HL-60/S4 treated with phorbol 12-myristate 13-acetate at 8.2 ng/mL for 4 days and 3 days (cell line): Measurements from ENCODE around the gene SLC1A3.

Experiments
- in situ Hi-C: fragments of 300-500 bp; cut with MboI; formaldehyde crosslinking; loops from 2 replicates; pipeline ENCODE4 v1.15.0; 2022; ENCODE audit warnings: low sequenced_read_pairs

SLC1A3 gene

DNA sequence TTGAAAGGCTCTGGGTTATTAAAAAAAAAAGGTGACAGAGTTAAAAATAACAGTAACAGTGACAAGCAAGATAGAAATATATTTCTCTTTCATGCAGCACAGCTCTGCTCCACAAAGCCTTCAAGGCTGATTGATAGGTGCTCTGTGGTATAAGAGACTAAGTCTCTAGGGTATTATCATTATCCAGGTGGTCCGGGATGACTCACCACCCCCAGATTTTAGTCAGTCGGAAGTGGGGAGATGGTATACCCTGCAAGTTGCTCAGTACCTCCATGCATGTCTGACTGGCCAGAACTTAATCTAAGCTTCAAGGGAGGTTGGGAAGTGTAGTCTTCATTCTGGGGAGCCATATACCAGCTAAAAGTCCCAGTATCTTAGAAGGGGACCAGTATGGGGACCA lies 76.1 kb downstream of the SLC1A3 start:
- in situ Hi-C loops = no loop called here

GRCh38 chr5:36683821-36684434 lies 77.5 kb downstream of the SLC1A3 start:
- in situ Hi-C loops = no loop called here

GRCh38 chr5:36685631-36686288 lies 79.4 kb downstream of the SLC1A3 start:
- in situ Hi-C loops = no loop called here

DNA sequence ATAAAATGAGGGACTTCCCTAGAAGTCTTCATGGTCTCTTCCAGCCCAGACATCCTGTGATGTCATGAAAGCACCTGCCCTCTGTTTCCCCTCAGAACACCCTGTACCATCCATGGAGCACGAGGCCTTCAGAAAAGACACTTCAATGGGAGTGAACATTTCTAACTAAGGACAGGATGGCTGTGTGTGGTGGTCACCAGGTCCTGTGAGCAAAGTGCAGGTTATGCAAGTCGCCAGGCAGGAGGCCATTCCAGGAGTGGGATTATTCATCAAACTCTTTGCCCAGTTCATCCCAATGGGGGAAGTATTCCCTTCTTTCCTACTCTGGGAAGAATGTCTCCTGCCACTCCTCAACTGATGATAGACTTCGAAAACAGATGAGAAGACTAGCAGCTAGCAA lies 80.5 kb downstream of the SLC1A3 start:
- in situ Hi-C loops = no loop called here

DNA sequence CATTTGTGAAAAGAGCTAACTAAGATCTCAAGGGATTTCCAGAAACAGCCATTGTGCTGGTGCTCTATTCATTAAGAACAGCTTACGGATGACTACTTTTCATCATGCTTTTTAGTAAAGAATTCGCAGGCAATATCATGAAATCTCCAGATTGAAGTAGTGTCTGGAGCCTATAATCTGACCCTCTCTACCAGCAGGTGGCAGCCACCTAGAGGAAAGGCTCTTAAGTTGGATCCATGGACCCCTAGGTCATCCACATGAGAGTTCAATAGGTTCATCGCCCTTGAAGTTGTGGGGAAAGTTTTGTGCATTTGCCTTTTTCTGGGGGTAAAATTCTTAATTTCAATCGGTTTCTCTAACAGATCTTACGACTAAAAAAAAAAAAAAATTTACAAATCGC lies 82.3 kb downstream of the SLC1A3 start:
- in situ Hi-C loops = no loop called here

GRCh38 chr5:36689225-36689624 lies 82.8 kb downstream of the SLC1A3 start:
- in situ Hi-C loops = no loop called here

DNA sequence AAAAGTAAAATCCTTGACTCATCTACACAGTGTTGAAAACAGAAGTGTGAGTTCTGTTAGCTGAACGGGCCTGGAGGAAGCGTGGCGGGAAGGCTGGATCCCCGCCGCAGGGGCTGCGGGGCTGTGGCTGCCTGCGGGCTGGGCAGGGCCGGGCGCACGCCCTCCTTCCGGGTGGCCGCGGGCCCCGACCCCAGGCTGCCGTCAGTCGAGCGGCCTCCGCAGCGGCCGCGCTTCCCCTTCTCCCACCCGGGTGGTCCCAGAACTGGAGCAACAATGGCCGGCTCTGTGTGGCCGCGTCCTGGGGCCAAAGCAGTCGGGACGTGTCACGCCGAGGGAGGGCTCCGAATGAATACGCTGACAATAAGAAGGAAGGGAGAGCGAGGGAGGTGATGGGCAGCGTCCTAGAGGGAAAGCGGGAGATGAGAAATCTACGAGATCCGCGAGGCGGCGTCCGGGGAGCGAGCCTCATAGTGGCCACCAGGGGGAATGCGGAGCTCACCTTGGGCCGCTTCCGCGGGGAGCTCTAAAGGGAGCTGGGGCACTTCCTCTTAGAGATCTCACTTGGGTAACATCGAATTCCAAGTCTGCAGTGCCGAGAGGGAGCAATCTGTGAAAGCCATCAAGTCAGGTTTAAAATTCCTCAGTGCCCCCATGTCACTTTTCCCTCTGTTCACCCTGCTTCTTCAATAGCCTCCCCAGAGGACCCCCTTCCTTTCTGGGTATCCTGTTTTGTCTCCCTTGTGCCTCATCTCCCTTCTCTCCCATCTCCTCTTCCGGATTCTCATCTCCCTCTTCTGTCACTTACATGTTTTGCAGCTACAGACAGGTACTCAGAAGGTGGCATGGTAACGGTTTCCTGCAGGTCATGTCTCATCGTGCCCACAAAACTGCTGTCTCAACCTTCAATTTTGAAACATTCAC lies 83.9 kb downstream of the SLC1A3 start:
- in situ Hi-C loops = loop anchor here (10.0 kb wide), 1 partner anchor 276 kb away; no protein-coding TSS in a partner anchor

- in situ Hi-C loops = loop anchor here (10.0 kb wide), 1 partner anchor 276 kb away; no protein-coding TSS in a partner anchor
These were observed 84.8 kb downstream of the SLC1A3 start for GRCh38 chr5:36691226-36691625.

- in situ Hi-C loops = loop anchor here (10.0 kb wide), 1 partner anchor 277 kb away; no protein-coding TSS in a partner anchor
These were observed 85.4 kb downstream of the SLC1A3 start for GRCh38 chr5:36691696-36692371.

GRCh38 chr5:36692791-36693763 lies 86.7 kb downstream of the SLC1A3 start:
- in situ Hi-C loops = loop anchor here (10.0 kb wide), 1 partner anchor 278 kb away; no protein-coding TSS in a partner anchor

DNA sequence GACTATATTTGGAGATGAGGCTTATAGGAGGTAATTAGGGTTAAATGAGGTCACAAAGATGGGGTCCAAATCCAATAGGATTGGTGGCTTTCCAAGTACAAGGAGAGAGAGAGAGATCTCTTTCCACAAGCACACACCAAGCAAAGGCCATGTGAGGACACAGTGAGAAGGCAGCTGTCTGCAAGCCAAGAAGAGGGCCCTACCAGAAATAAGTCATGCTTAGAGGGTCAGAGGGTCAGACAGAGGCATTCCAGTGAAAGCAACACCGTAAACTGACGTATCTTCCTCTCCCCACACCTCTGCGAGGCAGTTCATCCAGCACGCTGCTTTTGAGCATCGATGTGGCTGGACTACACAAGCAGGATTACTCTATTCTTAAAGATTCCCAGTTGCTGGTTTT lies 87.9 kb downstream of the SLC1A3 start:
- in situ Hi-C loops = loop anchor here (10.0 kb wide), 1 partner anchor 280 kb away; no protein-coding TSS in a partner anchor

DNA sequence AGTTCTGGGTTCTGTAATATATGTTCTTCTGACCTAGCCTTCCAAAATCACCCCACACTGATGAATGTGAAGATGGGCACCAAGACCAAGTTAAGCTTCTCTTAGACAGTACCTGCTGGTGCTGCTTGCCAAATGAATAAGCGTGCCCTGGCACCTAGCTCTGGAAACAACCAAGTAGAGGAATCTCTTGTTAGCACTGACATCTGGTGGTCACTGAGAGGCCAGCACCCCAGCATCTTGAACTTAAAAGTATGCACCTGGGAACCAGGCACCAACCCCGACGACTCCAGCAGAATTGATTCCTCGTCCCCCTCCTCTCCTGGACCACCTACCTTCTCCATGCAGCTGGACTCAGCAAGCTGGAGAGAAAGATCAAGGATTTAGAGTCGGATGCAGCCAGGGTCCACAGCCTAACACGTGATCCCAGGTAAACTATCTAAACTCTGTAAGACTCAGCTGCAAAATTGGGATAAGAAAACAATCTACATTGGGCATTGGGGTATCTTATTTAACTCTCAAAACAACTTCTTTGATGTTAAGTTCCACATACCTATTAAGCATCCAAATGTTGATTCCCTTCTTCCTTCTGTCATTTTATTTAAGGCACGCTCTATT lies 89.8 kb downstream of the SLC1A3 start:
- in situ Hi-C loops = loop anchor here (10.0 kb wide), 1 partner anchor 281 kb away; no protein-coding TSS in a partner anchor

GRCh38 chr5:36698031-36698430 lies 91.6 kb downstream of the SLC1A3 start:
- in situ Hi-C loops = loop anchor here (10.0 kb wide), 1 partner anchor 283 kb away; no protein-coding TSS in a partner anchor

GRCh38 chr5:36701085-36701698 lies 94.8 kb downstream of the SLC1A3 start:
- in situ Hi-C loops = no loop called here

DNA sequence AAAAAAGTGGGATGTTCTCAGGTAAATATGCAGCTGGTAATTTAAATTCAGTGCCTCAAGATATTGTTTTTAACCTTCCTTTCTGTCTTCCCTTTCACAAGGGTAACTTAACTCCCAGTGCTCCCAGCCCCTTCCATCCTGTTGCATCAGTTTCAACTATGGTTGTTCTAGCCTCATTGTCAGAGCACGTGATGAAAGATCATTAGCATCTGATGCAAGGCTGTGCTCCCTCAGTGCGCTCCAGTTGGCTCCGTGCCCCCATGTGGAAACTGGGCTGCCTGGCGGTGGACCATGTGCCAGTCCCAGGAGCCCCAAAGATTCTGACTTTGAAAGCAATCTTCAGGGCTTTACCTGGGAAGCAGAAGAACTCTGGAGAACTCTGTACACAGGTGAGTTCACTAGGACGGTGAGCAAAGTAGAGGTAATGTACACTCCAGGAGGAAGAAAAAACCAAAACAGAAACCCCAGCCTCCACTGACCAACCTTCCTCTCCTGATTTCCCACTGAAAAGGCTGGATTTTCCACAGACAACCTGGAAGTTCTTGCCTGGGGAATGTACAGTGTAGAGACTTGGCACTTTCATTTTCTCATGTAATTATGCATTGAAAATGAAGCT lies 96.9 kb downstream of the SLC1A3 start:
- in situ Hi-C loops = no loop called here

- in situ Hi-C loops = no loop called here
These were observed 97.7 kb downstream of the SLC1A3 start for GRCh38 chr5:36704131-36704530.

DNA sequence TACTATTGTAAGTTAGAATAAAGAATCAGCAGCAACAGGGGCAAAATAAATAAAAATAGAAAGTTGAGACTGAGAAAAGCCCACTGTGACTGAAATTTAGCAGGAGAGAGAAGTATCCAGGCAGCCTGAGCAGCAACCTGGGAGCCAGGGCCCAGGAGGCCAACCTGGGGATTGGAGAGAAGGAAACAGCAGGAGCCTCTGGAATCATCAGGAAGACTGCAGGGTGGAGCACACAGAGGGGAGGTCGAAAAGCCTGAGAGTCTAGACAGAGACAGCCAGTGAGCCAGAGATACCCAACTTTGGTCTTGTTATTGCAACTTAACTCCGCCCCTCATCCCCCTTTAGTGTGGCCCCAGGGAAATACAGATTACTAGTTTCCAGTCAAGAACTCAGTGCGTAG lies 98.6 kb downstream of the SLC1A3 start:
- in situ Hi-C loops = no loop called here

DNA sequence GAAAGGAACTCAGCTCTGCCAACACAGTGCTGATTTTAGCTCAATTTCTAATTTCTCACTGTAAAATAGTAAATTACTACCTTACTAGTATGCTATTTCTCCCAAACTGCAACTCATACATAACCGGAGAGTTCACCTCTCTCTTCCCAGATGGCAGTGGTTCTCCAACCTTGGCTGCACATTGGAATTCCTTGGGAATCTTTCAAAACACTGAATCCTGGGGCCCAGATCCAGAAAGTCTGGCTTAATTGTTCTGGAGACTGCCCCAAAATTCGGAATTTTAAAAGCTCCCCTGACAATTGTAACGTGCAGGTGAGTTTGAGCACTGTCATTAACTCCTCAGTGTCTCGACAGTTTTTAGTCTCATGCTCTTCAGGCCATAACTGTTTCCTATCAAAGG lies 100.3 kb downstream of the SLC1A3 start:
- in situ Hi-C loops = no loop called here
